K562 (cell line): ENCODE results near the gene EME1. TPM values are rescaled to one million over a fixed set of nuclear protein-coding genes. Genes with fewer than 3 reads are reported as not detected.

Source experiments
- ATF7 ChIP-seq: fragments of 450-650 bp; IDR thresholded peaks from 2 replicates; pipeline ENCODE4 v1.7.1; 2014; ENCODE audit warnings: mild to moderate bottlenecking, moderate library complexity
- CBX3 ChIP-seq, 2 experiments: IDR thresholded peaks; 1 replicate in 1 of 2; 2 replicates in 1 of 2; pipeline ENCODE4 v1.6.1; 2012; ENCODE audit warnings: inconsistent platforms in 2 of 2, low read length in 2 of 2, borderline replicate concordance in 1 of 2, control low read depth in 1 of 2
- COPS2 ChIP-seq: fragments of 450-650 bp; conservative IDR thresholded peaks from 2 replicates; pipeline ENCODE4 v1.6.1; 2016; ENCODE audit warnings: mild to moderate bottlenecking, moderate library complexity
- CREB1 ChIP-seq, 2 experiments: sonication (generic) in 1 of 2; formaldehyde crosslinking in 1 of 2; IDR thresholded peaks; 2 replicates each; pipeline versions ENCODE4 v1.6.1 to v1.8.0; 2012 to 2022; ENCODE audit warnings: inconsistent platforms in 1 of 2, mild to moderate bottlenecking in 1 of 2, missing genetic modification reagents in 1 of 2, moderate library complexity in 1 of 2
- CTCFL ChIP-seq: IDR thresholded peaks from 2 replicates; pipeline ENCODE4 v1.6.1; 2011; ENCODE audit warnings: borderline replicate concordance, low read depth, mild to moderate bottlenecking, moderate library complexity, low read length; ENCODE audit not compliant: insufficient read depth, poor library complexity, severe bottlenecking
- ELF1 ChIP-seq: fragments of 200-800 bp; sonication (Bioruptor generic); IDR thresholded peaks from 2 replicates; pipeline ENCODE4 v1.6.1; 2016; ENCODE audit warnings: missing genetic modification characterization, missing compliant biosample characterization
- KAT7 ChIP-seq: sonication (generic); formaldehyde crosslinking; IDR thresholded peaks from 2 replicates; pipeline ENCODE4 v1.8.0; 2022; ENCODE audit warnings: missing genetic modification reagents, mild to moderate bottlenecking, borderline replicate concordance
- NR2C2 ChIP-seq, 2 experiments: fragments of 200-800 bp in 1 of 2; sonication (Bioruptor generic) in 1 of 2; sonication (generic) in 1 of 2; formaldehyde crosslinking in 1 of 2; IDR thresholded peaks; 2 replicates each; pipeline versions ENCODE4 v1.6.1 to v1.8.0; 2016 to 2022; ENCODE audit warnings: mild to moderate bottlenecking in 1 of 2, missing compliant biosample characterization in 1 of 2, missing genetic modification characterization in 1 of 2, missing genetic modification reagents in 1 of 2
- PHF8 ChIP-seq: fragments of 200-600 bp; sonication (generic); IDR thresholded peaks from 2 replicates; pipeline ENCODE4 v1.6.1; 2012; ENCODE audit warnings: mixed run types, mild to moderate bottlenecking, inconsistent platforms, low read length, moderate library complexity, borderline replicate concordance
- PKNOX1 ChIP-seq: fragments of 450-650 bp; IDR thresholded peaks from 2 replicates; pipeline ENCODE4 v1.6.1; 2016
- POLR2AphosphoS2 ChIP-seq: IDR thresholded peaks from 2 replicates; pipeline ENCODE4 v1.6.1; 2012; ENCODE audit warnings: low read length, improper control_type of control experiment
- RAD21 ChIP-seq, 2 experiments: fragments of 250-450 bp in 1 of 2; fragments of 450-650 bp in 1 of 2; sonication (Bioruptor Pico) in 1 of 2; formaldehyde crosslinking in 1 of 2; IDR thresholded peaks in 1 of 2; conservative IDR thresholded peaks in 1 of 2; 2 replicates each; pipeline versions ENCODE4 v1.4.0 to v1.8.0; 2020 to 2022; ENCODE audit warnings: mild to moderate bottlenecking in 2 of 2, moderate library complexity in 1 of 2
- RUNX1 ChIP-seq: sonication (generic); IDR thresholded peaks from 2 replicates; pipeline ENCODE4 v1.6.1; 2016; ENCODE audit warnings: antibody characterized with exemption, low read depth
- STAT5B ChIP-seq: fragments of 250-450 bp; sonication (Bioruptor Pico); IDR thresholded peaks from 2 replicates; pipeline ENCODE4 v1.8.0; 2021; ENCODE audit warnings: mild to moderate bottlenecking, inconsistent platforms
- TBL1XR1 ChIP-seq, 2 experiments: IDR thresholded peaks; 2 replicates each; pipeline ENCODE4 v1.6.1; 2012; ENCODE audit warnings: improper control_type of control experiment in 2 of 2, low read length in 2 of 2, mild to moderate bottlenecking in 1 of 2
- TCF7L2 ChIP-seq: fragments of 150-350 bp; IDR thresholded peaks from 2 replicates; pipeline ENCODE4 v1.6.1; 2016; ENCODE audit warnings: low read depth, mild to moderate bottlenecking, low read length, moderate library complexity
- ZFX ChIP-seq: sonication (generic); formaldehyde crosslinking; IDR thresholded peaks from 2 replicates; pipeline ENCODE4 v1.8.0; 2022; ENCODE audit warnings: mild to moderate bottlenecking, missing genetic modification reagents, moderate library complexity
- ZNF140 ChIP-seq: fragments of 250-450 bp; sonication (Bioruptor Pico); IDR thresholded peaks from 2 replicates; pipeline ENCODE4 v1.8.0; 2021; ENCODE audit warnings: moderate library complexity, mild to moderate bottlenecking, inconsistent platforms
- polyA plus RNA-seq, 8 experiments: library from polyadenylated mRNA; depleted of rRNA in 4 of 8; stranded (reverse) in 5 of 8; unstranded in 3 of 8; fragments of >200 nt; fragmentation: Nextera tagmentation in 2 of 8; fragmentation: Illumina TruSeq in 1 of 8; extraction: Ambion mirVana in 2 of 8; extraction: Trizol in 1 of 8; gene quantifications; 2 replicates each; pipeline versions ENCODE4 v1.2.1 to v1.2.3, GENCODE V29; 2011 to 2014; ENCODE audit warnings: inconsistent platforms in 1 of 8, missing spikeins in 1 of 8
- total RNA-seq, 7 experiments: library from RNA; depleted of rRNA in 6 of 7; stranded (reverse); fragments of >200 nt in 6 of 7; fragmentation: Illumina TruSeq in 2 of 7; extraction: Trizol in 2 of 7; gene quantifications; 2 replicates each; pipeline versions ENCODE4 v1.2.1 to v1.2.3, GENCODE V29; 2011 to 2021; ENCODE audit warnings: low replicate concordance in 1 of 7
- TF ChIP-seq, protein P1 (sequence below), 2 experiments: IDR thresholded peaks in 1 of 2; conservative IDR thresholded peaks in 1 of 2; 2 replicates each; pipeline ENCODE4 v1.6.1; 2016; ENCODE audit warnings: low read depth in 2 of 2, mild to moderate bottlenecking in 1 of 2, missing compliant biosample characterization in 1 of 2, missing genetic modification characterization in 1 of 2, moderate library complexity in 1 of 2

The EME1 gene
- total and polyA plus RNA-seq, 9 of the 15 experiments (the other 6 are each of a cell fraction or from before 2014, with no cell fraction given) = 14.6 to 44.1 (median 24.0) TPM

- TF ChIP-seq, protein P1, sequence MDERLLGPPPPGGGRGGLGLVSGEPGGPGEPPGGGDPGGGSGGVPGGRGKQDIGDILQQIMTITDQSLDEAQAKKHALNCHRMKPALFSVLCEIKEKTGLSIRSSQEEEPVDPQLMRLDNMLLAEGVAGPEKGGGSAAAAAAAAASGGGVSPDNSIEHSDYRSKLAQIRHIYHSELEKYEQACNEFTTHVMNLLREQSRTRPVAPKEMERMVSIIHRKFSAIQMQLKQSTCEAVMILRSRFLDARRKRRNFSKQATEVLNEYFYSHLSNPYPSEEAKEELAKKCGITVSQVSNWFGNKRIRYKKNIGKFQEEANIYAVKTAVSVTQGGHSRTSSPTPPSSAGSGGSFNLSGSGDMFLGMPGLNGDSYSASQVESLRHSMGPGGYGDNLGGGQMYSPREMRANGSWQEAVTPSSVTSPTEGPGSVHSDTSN (CRISPR knock-in tag; IDR thresholded peaks at IDR 0.05; ENCODE audit: low read depth) = no peak
- TF ChIP-seq, protein P1 (tag; conservative IDR thresholded peaks at IDR 0.05; ENCODE audit: low read depth) = peak; percentile 65
- no peak for TF ChIP-seq TCF7L2
- no peak for TF ChIP-seq COPS2
- TF ChIP-seq ZFX = peak; percentile 54; the same call in 1 of the 2 replicates
- TF ChIP-seq ZNF140 (CRISPR knock-in tag) = no peak
- no peak for TF ChIP-seq RUNX1
- TF ChIP-seq PKNOX1 = peak; percentile 92
- peak; percentile 24; the same call in 1 of the 2 replicates for TF ChIP-seq ATF7
- no peak for TF ChIP-seq CREB1 (IDR thresholded peaks at IDR 0.05)
- 0 out of 2 replicates have a peak, but pooled peaks have one; percentile 31 for TF ChIP-seq CREB1 (CRISPR knock-in tag; IDR thresholded peaks at IDR 0.05)
- 0 out of 3 replicates have a peak, but pooled peaks of 1 of the 2 experiments have one; percentile 18 for TF ChIP-seq CBX3 (IDR thresholded peaks at IDR 0.05; ENCODE audit: borderline replicate concordance in 1 of 2, low read length in 2 of 2)
- TF ChIP-seq POLR2AphosphoS2 = no peak
- TF ChIP-seq PHF8 = peak; percentile 21; the same call in 1 of the 2 replicates
- TF ChIP-seq RAD21 (CRISPR knock-in tag; conservative IDR thresholded peaks at IDR 0.05 in 1 of 2, IDR thresholded peaks at IDR 0.05 in 1 of 2) = 0 out of 4 replicates have a peak, but pooled peaks of 1 of the 2 experiments have one; percentile 14
- TF ChIP-seq CTCFL = peak; percentile 19
- no peak for TF ChIP-seq NR2C2 (CRISPR knock-in tag; IDR thresholded peaks at IDR 0.05)
- peak; percentile 70; the same call in 1 of the 2 replicates for TF ChIP-seq NR2C2 (tag; IDR thresholded peaks at IDR 0.05)
- TF ChIP-seq TBL1XR1 (IDR thresholded peaks at IDR 0.05; ENCODE audit: low read length in 2 of 2) = peak in 1 of 2 experiments; percentile 24; a peak in 1 of 4 replicates
- TF ChIP-seq STAT5B (CRISPR knock-in tag) = no peak
- peak; percentile 87 for TF ChIP-seq KAT7
- TF ChIP-seq ELF1 = 0 out of 2 replicates have a peak, but pooled peaks have one; percentile 16
Measured at GRCh38 chr17:50426814-50427787, 54.1 kb downstream of the EME1 start (continued).
